Smooth muscle cell (in vitro differentiated cells): ENCODE data around the gene METTL8. TPM values are rescaled to one million over a fixed set of nuclear protein-coding genes. Genes with fewer than 3 reads are reported as not detected.

Experiments used
- DNase-seq: peaks from one replicate; lab custom pipeline; 2025; ENCODE audit not compliant: unreplicated experiment; lab: John Stamatoyannopoulos, UW
- H2AFZ ChIP-seq: fragments of 200-600 bp; sonication (generic); 2 replicates; pipeline ENCODE4 v1.6.0; 2016; ENCODE audit warnings: antibody characterized with exemption, low read depth, mild to moderate bottlenecking
- H3F3A ChIP-seq: fragments of 200-600 bp; sonication (generic); 2 replicates; pipeline ENCODE4 v1.6.0; 2017; ENCODE audit warnings: antibody characterized with exemption, low read depth
- H3K27ac ChIP-seq: fragments of 200-600 bp; sonication (generic); 2 replicates; pipeline ENCODE4 v1.5.1; 2016; ENCODE audit warnings: low read depth, mild to moderate bottlenecking
- H3K27me3 ChIP-seq: fragments of 200-600 bp; sonication (generic); 2 replicates; pipeline ENCODE4 v1.6.1; 2016; ENCODE audit warnings: low read depth, mild to moderate bottlenecking
- H3K36me3 ChIP-seq: fragments of 200-600 bp; sonication (generic); 2 replicates; pipeline ENCODE4 v1.5.1; 2016; ENCODE audit warnings: low read depth
- H3K4me1 ChIP-seq: fragments of 200-600 bp; sonication (generic); 2 replicates; pipeline ENCODE4 v1.5.1; 2016; ENCODE audit warnings: low read depth
- H3K4me2 ChIP-seq: fragments of 200-600 bp; sonication (generic); 2 replicates; pipeline ENCODE4 v1.6.0; 2016; ENCODE audit warnings: mild to moderate bottlenecking
- H3K4me3 ChIP-seq: fragments of 200-600 bp; sonication (generic); 2 replicates; pipeline ENCODE4 v1.5.1; 2016; ENCODE audit warnings: mild to moderate bottlenecking
- H3K79me2 ChIP-seq: fragments of 200-600 bp; sonication (generic); 2 replicates; pipeline ENCODE4 v1.6.0; 2016; ENCODE audit warnings: low read depth, mild to moderate bottlenecking
- H3K9ac ChIP-seq: fragments of 200-600 bp; sonication (generic); 2 replicates; pipeline ENCODE4 v1.6.0; 2016; ENCODE audit warnings: low read depth
- H3K9me3 ChIP-seq: fragments of 200-600 bp; sonication (generic); replicated peaks from 2 replicates; pipeline ENCODE4 v1.5.1; 2016; ENCODE audit warnings: low read depth
- H4K20me1 ChIP-seq: fragments of 200-600 bp; sonication (generic); 2 replicates; pipeline ENCODE4 v1.6.0; 2016; ENCODE audit warnings: low read depth
- CTCF ChIP-seq: fragments of 200-600 bp; sonication (generic); IDR thresholded peaks from 2 replicates; pipeline ENCODE4 v1.5.1; 2017; ENCODE audit warnings: borderline replicate concordance, mild to moderate bottlenecking, antibody characterized with exemption; ENCODE audit not compliant: insufficient read depth, poor library complexity, severe bottlenecking
- WGBS: methylation state at CpG from one replicate; pipeline ENCODE4 v1.1.7; 2016; ENCODE audit warnings: low lambda C conversion rate; 5-methylcytosine and 5-hydroxymethylcytosine counted together
- polyA plus RNA-seq: library from polyadenylated mRNA; unstranded; fragments of >200 nt; fragmentation: Nextera tagmentation; extraction: Ambion mirVana; gene quantifications from 2 replicates; pipeline ENCODE4 v1.2.1, GENCODE V29; 2016
- total RNA-seq: library from RNA; depleted of rRNA; stranded (reverse); fragments of >200 nt; gene quantifications from 2 replicates; pipeline ENCODE4 v1.2.3, GENCODE V29; 2014

Gene METTL8
- total and polyA plus RNA-seq, 2 experiments from 2014 or later, result 14.5 to 26.8 TPM

GRCh38 chr2:171330155-171330956, 103.4 kb downstream of the METTL8 start:
- no peaks in the 10 kb centered on the region for H3K4me1 ChIP-seq
- H2AFZ ChIP-seq, result no peak overlapping the region
- H3K4me3 ChIP-seq, result no peak overlapping the region
- H3K36me3 ChIP-seq, result no peaks in the 10 kb centered on the region
- no peaks in the 10 kb centered on the region for H3K9me3 ChIP-seq
- no peak for DNase-seq
- H3K27ac ChIP-seq, result no peak overlapping the region
- H3K79me2 ChIP-seq, result no peaks in the 10 kb centered on the region
- 85% methylated on average over 5 of the region's 5 CpGs for WGBS
- H3K4me2 ChIP-seq, result no peak overlapping the region
- H3K9ac ChIP-seq, result no peak overlapping the region
- no peaks in the 10 kb centered on the region for H3K27me3 ChIP-seq
- no peak for TF ChIP-seq CTCF
- no peaks in the 10 kb centered on the region for H4K20me1 ChIP-seq
- H3F3A ChIP-seq, result no peaks in the 10 kb centered on the region

- no peaks in the 10 kb centered on the region for H3K4me1 ChIP-seq
These were observed 106.7 kb downstream of the METTL8 start for GRCh38 chr2:171327043-171327496.

GRCh38 chr2:171325886-171326585, 107.8 kb downstream of the METTL8 start:
- Histone ChIP-seq H3K9me3 (no peaks in the 10 kb centered on the region), H2AFZ (no peak overlapping the region), H3K27ac (no peak overlapping the region), H3K27me3 (no peaks in the 10 kb centered on the region), H3K36me3 (no peaks in the 10 kb centered on the region), H3K9ac (no peak overlapping the region), H3F3A (no peaks in the 10 kb centered on the region), H3K4me1 (no peaks in the 10 kb centered on the region), H3K79me2 (no peaks in the 10 kb centered on the region), H3K4me3 (no peak overlapping the region), H3K4me2 (no peak overlapping the region), H4K20me1 (no peaks in the 10 kb centered on the region)
- TF ChIP-seq CTCF, result no peak
- WGBS, result 96% methylated on average over 4 of the region's 4 CpGs
- DNase-seq, result no peak

More at GRCh38 chr2:171327043-171327496, 106.7 kb downstream of the METTL8 start:
- H3K4me3 ChIP-seq, result no peak overlapping the region
- no peaks in the 10 kb centered on the region for H3K27me3 ChIP-seq
- H3K9ac ChIP-seq, result no peak overlapping the region
- TF ChIP-seq CTCF, result no peak
- no peaks in the 10 kb centered on the region for H3F3A ChIP-seq
- H3K27ac ChIP-seq, result no peak overlapping the region
- H3K36me3 ChIP-seq, result no peaks in the 10 kb centered on the region
- H3K79me2 ChIP-seq, result no peaks in the 10 kb centered on the region
- no peaks in the 10 kb centered on the region for H3K9me3 ChIP-seq
- no peak overlapping the region for H2AFZ ChIP-seq
- DNase-seq, result no peak
- WGBS, result 68% methylated on average over 4 of the region's 4 CpGs
- H4K20me1 ChIP-seq, result no peaks in the 10 kb centered on the region
- H3K4me2 ChIP-seq, result no peak overlapping the region
